ENCODE data around the gene IRF4.

DNA sequence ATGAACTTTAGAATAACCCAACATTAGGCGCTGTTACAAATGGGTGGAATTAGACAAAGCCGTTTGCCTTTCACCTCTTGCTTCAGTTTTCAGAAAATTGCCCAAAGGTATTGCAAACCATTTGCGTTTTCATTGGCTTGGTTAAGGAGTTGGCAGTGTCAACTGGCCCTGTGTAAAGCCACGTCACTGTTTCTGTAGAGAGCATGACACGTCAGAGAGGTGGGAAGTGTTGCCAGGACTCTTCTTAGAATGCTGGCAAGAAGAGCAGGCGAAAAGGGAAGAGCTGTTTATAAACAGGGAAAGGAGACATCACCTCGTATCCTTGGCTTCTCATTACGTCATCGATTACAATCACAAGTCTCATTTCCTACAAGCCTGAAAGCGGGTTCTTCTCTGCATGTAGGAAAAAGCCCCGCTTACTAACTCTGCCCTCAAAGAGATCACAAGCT, 4.2 kb upstream of the IRF4 start:
- TF ChIP-seq, protein P1, sequence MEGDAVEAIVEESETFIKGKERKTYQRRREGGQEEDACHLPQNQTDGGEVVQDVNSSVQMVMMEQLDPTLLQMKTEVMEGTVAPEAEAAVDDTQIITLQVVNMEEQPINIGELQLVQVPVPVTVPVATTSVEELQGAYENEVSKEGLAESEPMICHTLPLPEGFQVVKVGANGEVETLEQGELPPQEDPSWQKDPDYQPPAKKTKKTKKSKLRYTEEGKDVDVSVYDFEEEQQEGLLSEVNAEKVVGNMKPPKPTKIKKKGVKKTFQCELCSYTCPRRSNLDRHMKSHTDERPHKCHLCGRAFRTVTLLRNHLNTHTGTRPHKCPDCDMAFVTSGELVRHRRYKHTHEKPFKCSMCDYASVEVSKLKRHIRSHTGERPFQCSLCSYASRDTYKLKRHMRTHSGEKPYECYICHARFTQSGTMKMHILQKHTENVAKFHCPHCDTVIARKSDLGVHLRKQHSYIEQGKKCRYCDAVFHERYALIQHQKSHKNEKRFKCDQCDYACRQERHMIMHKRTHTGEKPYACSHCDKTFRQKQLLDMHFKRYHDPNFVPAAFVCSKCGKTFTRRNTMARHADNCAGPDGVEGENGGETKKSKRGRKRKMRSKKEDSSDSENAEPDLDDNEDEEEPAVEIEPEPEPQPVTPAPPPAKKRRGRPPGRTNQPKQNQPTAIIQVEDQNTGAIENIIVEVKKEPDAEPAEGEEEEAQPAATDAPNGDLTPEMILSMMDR (conservative IDR thresholded peaks at IDR 0.05; ENCODE audit: low read length): no peak
- TF ChIP-seq EZH2phosphoT487 (IDR thresholded peaks at IDR 0.05; ENCODE audit: borderline replicate concordance, low read depth, low read length): no peak

Data from OCI-LY7 (cell line).